PC-9 (cell line): ENCODE results near the gene SSC5D.

ENCODE experiments used
- EZH2 ChIP-seq: fragments of 200-600 bp; sonication (generic); IDR thresholded peaks from 2 replicates; pipeline ENCODE4 v1.8.0; 2017; ENCODE audit warnings: antibody characterized with exemption, low read depth
- TF ChIP-seq, protein P1 (sequence below): fragments of 200-600 bp; sonication (generic); conservative IDR thresholded peaks from 2 replicates; pipeline ENCODE4 v1.6.1; 2017; ENCODE audit warnings: mixed run types, antibody characterized with exemption, mild to moderate bottlenecking, moderate library complexity

DNA sequence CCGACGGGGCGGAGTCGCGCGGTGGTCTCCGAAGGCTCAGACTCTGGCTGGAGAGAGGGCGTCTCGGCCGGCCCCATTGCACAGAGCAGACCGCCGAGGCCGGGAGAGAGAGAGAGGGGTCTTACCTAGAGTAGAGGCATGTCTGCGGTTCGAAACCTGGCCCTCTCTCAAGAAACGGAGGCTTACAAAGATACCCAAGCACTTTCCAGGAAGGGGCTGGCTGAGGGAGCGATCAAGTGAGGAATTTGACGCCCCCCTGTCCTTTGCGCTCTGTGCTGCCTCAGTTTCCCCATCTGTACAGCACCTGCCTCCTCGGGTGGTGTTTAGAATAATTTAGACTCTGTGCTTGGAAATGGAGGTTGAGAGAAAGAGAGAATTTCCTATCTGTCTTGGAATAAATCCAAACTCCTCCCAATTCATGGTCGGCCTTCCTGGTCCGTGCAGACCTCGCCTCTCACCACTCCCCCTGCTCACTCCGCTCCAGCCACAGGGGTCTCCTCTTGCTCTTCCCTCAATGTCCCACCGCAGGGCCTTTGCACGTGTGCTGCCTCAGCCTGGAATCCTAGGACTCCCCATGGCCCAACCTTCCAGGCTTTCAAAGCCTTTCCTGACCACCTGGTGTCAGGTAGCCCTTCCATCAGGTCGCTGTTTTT, 26.1 kb upstream of the SSC5D start:
- TF ChIP-seq, protein P1, sequence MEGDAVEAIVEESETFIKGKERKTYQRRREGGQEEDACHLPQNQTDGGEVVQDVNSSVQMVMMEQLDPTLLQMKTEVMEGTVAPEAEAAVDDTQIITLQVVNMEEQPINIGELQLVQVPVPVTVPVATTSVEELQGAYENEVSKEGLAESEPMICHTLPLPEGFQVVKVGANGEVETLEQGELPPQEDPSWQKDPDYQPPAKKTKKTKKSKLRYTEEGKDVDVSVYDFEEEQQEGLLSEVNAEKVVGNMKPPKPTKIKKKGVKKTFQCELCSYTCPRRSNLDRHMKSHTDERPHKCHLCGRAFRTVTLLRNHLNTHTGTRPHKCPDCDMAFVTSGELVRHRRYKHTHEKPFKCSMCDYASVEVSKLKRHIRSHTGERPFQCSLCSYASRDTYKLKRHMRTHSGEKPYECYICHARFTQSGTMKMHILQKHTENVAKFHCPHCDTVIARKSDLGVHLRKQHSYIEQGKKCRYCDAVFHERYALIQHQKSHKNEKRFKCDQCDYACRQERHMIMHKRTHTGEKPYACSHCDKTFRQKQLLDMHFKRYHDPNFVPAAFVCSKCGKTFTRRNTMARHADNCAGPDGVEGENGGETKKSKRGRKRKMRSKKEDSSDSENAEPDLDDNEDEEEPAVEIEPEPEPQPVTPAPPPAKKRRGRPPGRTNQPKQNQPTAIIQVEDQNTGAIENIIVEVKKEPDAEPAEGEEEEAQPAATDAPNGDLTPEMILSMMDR, result no peak
- TF ChIP-seq EZH2, result no peak
